Measurements from ENCODE around the gene DYNLT1. TPM values are rescaled to one million over a fixed set of nuclear protein-coding genes. Genes with fewer than 3 reads are reported as not detected.
A peak's percentile ranks its signal among the peaks of the same experiment; 100 is the strongest.

DYNLT1 gene
- total and polyA plus RNA-seq, 7 experiments from 2014 or later: 66.4 to 122 (median 81.6) TPM

DNA sequence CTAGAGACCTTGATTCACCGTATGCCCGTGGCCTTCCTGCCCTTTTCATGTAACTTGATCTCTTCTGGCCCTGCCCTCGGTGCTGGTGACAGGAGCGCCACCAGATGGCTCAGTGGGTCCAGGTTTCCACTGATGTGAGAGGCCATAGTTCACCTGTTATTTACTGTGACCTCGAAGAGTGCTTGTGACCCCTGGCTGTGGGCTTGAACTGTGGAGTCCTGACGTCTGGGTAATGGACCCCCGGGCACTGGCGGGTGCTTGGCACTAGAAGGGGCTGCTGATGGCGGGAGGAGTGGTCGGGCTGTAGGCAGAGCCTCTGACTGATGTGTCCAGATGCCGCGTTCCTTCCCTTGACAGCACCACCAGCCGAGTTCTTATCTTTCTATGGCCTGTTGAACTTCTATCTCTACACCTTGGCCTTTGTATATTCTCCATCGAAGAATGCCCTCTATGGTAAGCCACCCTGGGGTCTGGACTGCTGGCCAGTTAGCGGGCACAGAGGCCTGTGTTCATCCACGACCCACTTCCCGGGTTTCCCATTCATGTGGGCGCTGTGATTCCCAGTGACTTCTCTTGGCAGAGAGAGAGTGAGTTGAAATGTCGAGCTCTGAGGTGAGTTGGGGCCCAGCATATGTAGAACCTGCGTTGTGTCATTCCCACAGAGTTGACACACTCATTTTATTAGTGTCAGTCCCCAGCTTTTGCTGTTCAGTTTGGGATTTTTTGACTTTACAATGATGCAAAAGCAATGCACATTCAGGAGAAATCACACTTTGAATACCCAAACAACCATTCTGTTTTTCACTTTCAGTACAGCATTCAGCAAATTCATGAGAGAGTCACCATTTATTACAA is 14.9 kb downstream of the DYNLT1 start:
- ChIA-PET CTCF (interaction anchor here (1.1 to 3.9 kb wide), 7 partner anchors 15 to 61 kb away, joined by 3 to 29 read pairs (median 4); partner anchors contain the start of gene DYNLT1), POLR2A (interaction anchor here (0.6 to 1.9 kb wide), 4 partner anchors 22 to 1676 kb away, joined by 5 to 7 read pairs (median 6); no protein-coding TSS in a partner anchor)
- peak in 7 of 9 donors; percentile 26 to 55 (median 38) for DNase-seq
- no peaks in the 10 kb centered on the region for H3K27me3 ChIP-seq (ENCODE audit: control insufficient read depth in 2 of 2, insufficient read depth in 2 of 2, low read length in 2 of 2)
- intact Hi-C loops (cut with micrococcal nuclease): loop anchor here in 1 of 2 donors (1.0 to 5.0 kb wide), 3 partner anchors 33 to 343 kb away; no protein-coding TSS in a partner anchor
- peak; percentile 49 for ATAC-seq
- H3K4me1 ChIP-seq (ENCODE audit: control insufficient read depth in 2 of 2, insufficient read depth in 2 of 2, low read length in 2 of 2): peaks cover 5% of the 10 kb centered on the region in 2 donors
- H3K9me3 Mint-ChIP-seq: peaks cover 0 to 2% (median 0%) of the 10 kb centered on the region in 11 donors
- no peak overlapping the region for H3K27ac ChIP-seq (ENCODE audit: low read depth, low read length)
- H3K27me3 Mint-ChIP-seq: no peaks in the 10 kb centered on the region
- H3K4me3 Mint-ChIP-seq: no peak overlapping the region
- peak overlapping the region; percentile 45 to 94 (median 88) for H3K27ac Mint-ChIP-seq
- peaks cover 8 to 41% (median 27%) of the 10 kb centered on the region in 7 donors for H3K4me1 Mint-ChIP-seq
- peaks cover 9 to 44% (median 18%) of the 10 kb centered on the region in 5 donors for H3K36me3 Mint-ChIP-seq
- no peaks in the 10 kb centered on the region for H3K9me3 ChIP-seq (ENCODE audit: control insufficient read depth in 2 of 3, low read length in 3 of 3)
- peaks cover 7 to 60% (median 15%) of the 10 kb centered on the region in 3 experiments for H3K36me3 ChIP-seq (ENCODE audit: control insufficient read depth in 2 of 3, insufficient read depth in 3 of 3, low read length in 3 of 3)
- H3K4me3 ChIP-seq (ENCODE audit: low read length): no peak overlapping the region

DNA sequence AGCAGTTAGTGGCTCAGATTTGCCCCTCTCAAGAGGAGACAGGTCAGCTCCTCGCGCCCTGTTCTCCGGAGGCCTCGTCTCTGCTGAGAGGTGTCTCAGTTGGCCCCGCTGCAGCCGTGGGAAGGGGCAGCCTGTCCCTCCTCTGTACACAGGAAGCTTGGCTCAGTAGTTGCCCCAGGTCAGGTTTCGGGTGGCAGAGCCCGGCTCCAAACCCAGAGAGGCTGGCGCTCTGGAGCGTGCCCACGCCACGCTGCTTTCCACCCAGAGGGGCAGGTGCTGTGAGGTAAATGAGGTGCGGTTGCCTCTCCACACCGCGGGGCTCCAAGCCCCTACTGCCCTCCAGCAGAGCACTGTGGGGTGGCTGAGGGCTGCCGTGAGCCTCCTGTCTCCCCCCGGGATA is 16.0 kb downstream of the DYNLT1 start:
- intact Hi-C loops (cut with micrococcal nuclease): loop anchor here in 1 of 2 donors (5.0 kb wide), 1 partner anchor 34 kb away; no protein-coding TSS in a partner anchor
- H3K4me1 Mint-ChIP-seq: peaks cover 9 to 41% (median 22%) of the 10 kb centered on the region in 7 donors
- Histone ChIP-seq H3K4me1 (ENCODE audit: control insufficient read depth in 2 of 2, insufficient read depth in 2 of 2, low read length in 2 of 2) (no peaks in the 10 kb centered on the region), H3K36me3 (ENCODE audit: control insufficient read depth in 2 of 3, insufficient read depth in 3 of 3, low read length in 3 of 3) (peaks cover 7 to 68% (median 15%) of the 10 kb centered on the region in 3 experiments), H3K9me3 (ENCODE audit: control insufficient read depth in 2 of 3, low read length in 3 of 3) (no peaks in the 10 kb centered on the region), H3K27ac (ENCODE audit: low read depth, low read length) (no peak overlapping the region), H3K27me3 (ENCODE audit: control insufficient read depth in 2 of 2, insufficient read depth in 2 of 2, low read length in 2 of 2) (no peaks in the 10 kb centered on the region), H3K4me3 (ENCODE audit: low read length) (no peak overlapping the region)
- no peak overlapping the region for H3K4me3 Mint-ChIP-seq
- ATAC-seq (no peak), DNase-seq (no peak)
- H3K27ac Mint-ChIP-seq: peak overlapping the region in 5 of 9 donors; percentile 5 to 94 (median 59)
- POLR2A ChIA-PET: interaction anchor here (0.6 kb wide), 1 partner anchor 1675 kb away, joined by 7 read pairs; no protein-coding TSS in a partner anchor
- CTCF ChIA-PET: interaction anchor here (1.5 to 3.9 kb wide), 4 partner anchors 30 to 62 kb away, joined by 4 to 29 read pairs (median 6); no protein-coding TSS in a partner anchor
- H3K27me3 Mint-ChIP-seq: no peaks in the 10 kb centered on the region
- peaks cover 0 to 2% (median 0%) of the 10 kb centered on the region in 11 donors for H3K9me3 Mint-ChIP-seq
- H3K36me3 Mint-ChIP-seq: peaks cover 9 to 44% (median 18%) of the 10 kb centered on the region in 5 donors

DNA sequence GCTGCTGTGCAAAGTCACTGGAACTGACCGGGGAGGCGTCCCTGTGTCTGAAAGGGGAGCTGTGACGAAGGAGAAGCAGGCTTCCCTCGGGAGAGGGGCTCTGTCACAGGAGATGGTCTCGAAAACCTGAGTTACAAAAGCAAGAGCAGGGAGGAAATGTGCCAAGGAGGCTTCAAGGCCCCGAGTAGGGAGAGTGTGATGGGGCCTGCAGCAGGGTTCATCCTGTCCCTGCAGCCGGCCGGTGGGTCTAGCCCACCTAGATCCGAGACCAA is 16.7 kb downstream of the DYNLT1 start:
- H3K4me3 Mint-ChIP-seq: no peak overlapping the region
- no peak overlapping the region for H3K27ac ChIP-seq (ENCODE audit: low read depth, low read length)
- H3K36me3 ChIP-seq (ENCODE audit: control insufficient read depth in 2 of 3, insufficient read depth in 3 of 3, low read length in 3 of 3): peaks cover 7 to 68% (median 15%) of the 10 kb centered on the region in 3 experiments
- peaks cover 5 to 40% (median 17%) of the 10 kb centered on the region in 5 donors for H3K36me3 Mint-ChIP-seq
- POLR2A ChIA-PET: no interaction called here
- no peaks in the 10 kb centered on the region for H3K27me3 Mint-ChIP-seq
- H3K4me3 ChIP-seq (ENCODE audit: low read length): no peak overlapping the region
- no peak for ATAC-seq
- H3K27me3 ChIP-seq (ENCODE audit: control insufficient read depth in 2 of 2, insufficient read depth in 2 of 2, low read length in 2 of 2): no peaks in the 10 kb centered on the region
- H3K4me1 ChIP-seq (ENCODE audit: control insufficient read depth in 2 of 2, insufficient read depth in 2 of 2, low read length in 2 of 2): no peaks in the 10 kb centered on the region
- H3K4me1 Mint-ChIP-seq: peaks cover 11 to 38% (median 21%) of the 10 kb centered on the region in 7 donors
- H3K9me3 ChIP-seq (ENCODE audit: control insufficient read depth in 2 of 3, low read length in 3 of 3): no peaks in the 10 kb centered on the region
- peak overlapping the region in 8 of 9 donors; percentile 38 to 86 (median 76) for H3K27ac Mint-ChIP-seq
- peaks cover 0 to 2% (median 0%) of the 10 kb centered on the region in 11 donors for H3K9me3 Mint-ChIP-seq
- DNase-seq: no peak
- CTCF ChIA-PET: interaction anchor here (1.5 to 3.9 kb wide), 4 partner anchors 31 to 63 kb away, joined by 4 to 29 read pairs (median 6); no protein-coding TSS in a partner anchor
- intact Hi-C loops (cut with micrococcal nuclease): loop anchor here in 1 of 2 donors (5.0 kb wide), 1 partner anchor 34 kb away; no protein-coding TSS in a partner anchor

DNA sequence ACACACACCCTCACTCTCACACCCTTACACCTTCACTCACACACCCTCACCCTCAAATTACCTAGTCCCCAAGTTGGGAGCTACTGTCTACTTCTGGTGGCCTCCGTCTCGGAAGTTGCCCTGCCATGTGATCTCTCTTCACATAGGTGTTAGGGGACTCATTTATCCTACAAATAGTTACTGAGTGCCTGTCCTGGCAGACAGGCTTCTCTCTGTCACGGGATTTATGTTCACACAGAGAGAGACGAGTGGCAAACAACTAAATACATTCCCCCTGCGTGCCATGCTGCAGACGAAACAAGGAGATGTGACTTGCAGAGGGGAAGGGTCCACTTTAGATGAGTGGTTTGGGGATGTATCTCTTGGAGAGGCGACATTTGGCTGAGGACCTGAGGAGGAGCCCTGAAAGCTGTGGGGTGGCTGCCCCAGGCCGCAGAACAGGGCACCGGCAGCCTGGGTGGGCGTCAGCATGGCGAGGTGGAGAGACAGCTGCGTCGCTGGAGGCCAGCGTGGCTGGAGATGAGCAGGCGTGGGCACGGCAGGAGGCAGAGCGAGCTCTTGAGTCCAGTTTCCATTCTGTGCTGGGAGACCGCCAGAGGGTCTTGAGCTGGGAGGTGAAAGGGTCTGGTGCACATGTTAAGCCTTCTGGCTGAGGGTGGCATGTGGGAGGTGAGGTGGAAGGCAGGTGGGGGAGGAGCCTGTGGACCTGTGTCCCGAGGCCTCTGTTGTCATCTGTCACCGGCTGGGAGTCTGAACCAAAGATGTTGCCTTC is 17.2 kb downstream of the DYNLT1 start:
- no peaks in the 10 kb centered on the region for H3K27me3 Mint-ChIP-seq
- no peaks in the 10 kb centered on the region for H3K27me3 ChIP-seq (ENCODE audit: control insufficient read depth in 2 of 2, insufficient read depth in 2 of 2, low read length in 2 of 2)
- CTCF ChIA-PET: interaction anchor here (1.0 to 3.9 kb wide), 3 partner anchors 9 to 63 kb away, joined by 3 to 29 read pairs (median 7); no protein-coding TSS in a partner anchor
- POLR2A ChIA-PET: no interaction called here
- H3K4me1 Mint-ChIP-seq: peaks cover 11 to 41% (median 21%) of the 10 kb centered on the region in 7 donors
- peaks cover 5 to 37% (median 17%) of the 10 kb centered on the region in 5 donors for H3K36me3 Mint-ChIP-seq
- no peak for DNase-seq
- H3K9me3 Mint-ChIP-seq: peaks cover 0 to 2% (median 0%) of the 10 kb centered on the region in 11 donors
- H3K4me3 ChIP-seq (ENCODE audit: low read length): no peak overlapping the region
- ATAC-seq: no peak
- H3K36me3 ChIP-seq (ENCODE audit: control insufficient read depth in 2 of 3, insufficient read depth in 3 of 3, low read length in 3 of 3): peaks cover 7 to 73% (median 19%) of the 10 kb centered on the region in 3 experiments
- H3K27ac Mint-ChIP-seq: peak overlapping the region; percentile 11 to 86 (median 75)
- no peak overlapping the region for H3K4me3 Mint-ChIP-seq
- no peaks in the 10 kb centered on the region for H3K4me1 ChIP-seq (ENCODE audit: control insufficient read depth in 2 of 2, insufficient read depth in 2 of 2, low read length in 2 of 2)
- H3K27ac ChIP-seq (ENCODE audit: low read depth, low read length): peak overlapping the region; percentile 25
- intact Hi-C loops (cut with micrococcal nuclease): loop anchor here in 1 of 2 donors (5.0 kb wide), 1 partner anchor 35 kb away; no protein-coding TSS in a partner anchor
- H3K9me3 ChIP-seq (ENCODE audit: control insufficient read depth in 2 of 3, low read length in 3 of 3): no peaks in the 10 kb centered on the region

DNA sequence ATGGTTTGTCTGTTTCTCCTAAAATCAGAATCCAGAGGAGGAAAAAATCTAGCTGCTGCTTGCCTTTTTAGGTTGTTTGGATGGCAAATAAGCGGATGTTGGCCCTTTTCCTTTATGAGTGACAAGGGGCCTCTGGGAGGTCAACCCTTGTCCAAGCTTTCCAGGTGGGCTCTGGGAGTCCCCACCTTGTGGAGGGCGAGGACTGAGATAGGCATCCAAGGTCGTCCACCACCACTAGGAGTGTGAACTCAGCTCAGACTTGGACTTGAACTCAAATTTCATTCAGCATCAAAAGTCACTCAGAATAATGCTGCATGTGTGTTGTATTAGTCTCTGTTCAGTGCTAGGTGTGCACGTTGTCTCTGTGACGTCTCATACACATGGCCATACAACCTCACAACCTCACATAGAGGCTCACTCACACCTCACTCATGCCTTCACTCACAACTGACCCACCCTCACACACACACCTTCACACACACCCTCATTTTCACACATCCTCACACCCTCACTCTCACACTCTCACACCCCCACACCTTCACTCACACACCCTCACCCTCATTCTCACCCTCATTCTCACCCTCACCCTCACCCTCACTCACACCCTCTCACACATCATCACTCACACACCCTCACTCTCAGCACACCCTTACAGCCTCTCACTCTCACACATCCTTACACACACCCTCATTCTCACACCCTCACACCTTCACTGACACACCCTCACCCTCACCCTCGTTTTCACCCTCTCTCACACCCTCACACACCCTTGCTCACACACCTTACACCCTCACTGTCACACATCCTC is 18.0 kb downstream of the DYNLT1 start:
- no peak overlapping the region for H3K4me3 ChIP-seq (ENCODE audit: low read length)
- H3K36me3 ChIP-seq (ENCODE audit: control insufficient read depth in 2 of 3, insufficient read depth in 3 of 3, low read length in 3 of 3): peaks cover 7 to 75% (median 21%) of the 10 kb centered on the region in 3 experiments
- CTCF ChIA-PET: interaction anchor here (1.0 kb wide), 1 partner anchor 8 kb away, joined by 3 read pairs; no protein-coding TSS in a partner anchor
- no peaks in the 10 kb centered on the region for H3K4me1 ChIP-seq (ENCODE audit: control insufficient read depth in 2 of 2, insufficient read depth in 2 of 2, low read length in 2 of 2)
- H3K9me3 Mint-ChIP-seq: peaks cover 0 to 2% (median 0%) of the 10 kb centered on the region in 11 donors
- POLR2A ChIA-PET: interaction anchor here (1.4 kb wide), 1 partner anchor 8 kb away, joined by 3 read pairs; no protein-coding TSS in a partner anchor
- peaks cover 9 to 35% (median 20%) of the 10 kb centered on the region in 7 donors for H3K4me1 Mint-ChIP-seq
- H3K27ac Mint-ChIP-seq: peak overlapping the region in 8 of 9 donors; percentile 40 to 90 (median 79)
- H3K27ac ChIP-seq (ENCODE audit: low read depth, low read length): peak overlapping the region; percentile 25
- DNase-seq (no peak), ATAC-seq (no peak)
- H3K36me3 Mint-ChIP-seq: peaks cover 5 to 35% (median 14%) of the 10 kb centered on the region in 5 donors
- no peaks in the 10 kb centered on the region for H3K9me3 ChIP-seq (ENCODE audit: control insufficient read depth in 2 of 3, low read length in 3 of 3)
- H3K27me3 Mint-ChIP-seq: no peaks in the 10 kb centered on the region
- no peak overlapping the region for H3K4me3 Mint-ChIP-seq
- no peaks in the 10 kb centered on the region for H3K27me3 ChIP-seq (ENCODE audit: control insufficient read depth in 2 of 2, insufficient read depth in 2 of 2, low read length in 2 of 2)
- intact Hi-C loops (cut with micrococcal nuclease): loop anchor here in 1 of 2 donors (5.0 kb wide), 1 partner anchor 36 kb away; no protein-coding TSS in a partner anchor

Measured in naive thymus-derived CD4-positive, alpha-beta T cell (primary cell).